K562 (cell line): ENCODE data around the gene DEDD. TPM values are rescaled to one million over a fixed set of nuclear protein-coding genes. Genes with fewer than 3 reads are reported as not detected.
A peak's percentile ranks its signal among the peaks of the same experiment; 100 is the strongest.

ENCODE experiments used
- ARID1B ChIP-seq: fragments of 450-650 bp; IDR thresholded peaks from 2 replicates; pipeline ENCODE4 v1.6.1; 2016; ENCODE audit warnings: antibody characterized with exemption, mild to moderate bottlenecking, inconsistent platforms
- BDP1 ChIP-seq: IDR thresholded peaks from 3 replicates; pipeline ENCODE4 v1.6.1; 2011; ENCODE audit not compliant: insufficient read length, insufficient read depth
- CHD1 ChIP-seq: fragments of 200-600 bp; sonication (generic); IDR thresholded peaks from one replicate; pipeline ENCODE4 v1.6.1; 2012; ENCODE audit warnings: mild to moderate bottlenecking, moderate library complexity, low read length, inconsistent platforms
- ETS2 ChIP-seq: IDR thresholded peaks from 2 replicates; pipeline ENCODE4 v1.6.1; 2016; ENCODE audit warnings: borderline replicate concordance, missing genetic modification characterization, mild to moderate bottlenecking, moderate library complexity, missing compliant biosample characterization; ENCODE audit not compliant: poor library complexity, severe bottlenecking
- FOXA1 ChIP-seq: fragments of 450-650 bp; IDR thresholded peaks from 2 replicates; pipeline ENCODE4 v1.6.1; 2016; ENCODE audit warnings: mild to moderate bottlenecking, borderline replicate concordance
- FOXJ3 ChIP-seq: sonication (generic); formaldehyde crosslinking; IDR thresholded peaks from 2 replicates; pipeline ENCODE4 v1.4.0; 2020; ENCODE audit warnings: mild to moderate bottlenecking, missing genetic modification reagents
- FOXK2 ChIP-seq, 2 experiments: fragments of 450-650 bp; IDR thresholded peaks in 1 of 2; conservative IDR thresholded peaks in 1 of 2; 2 replicates each; pipeline ENCODE4 v1.6.1; 2016; ENCODE audit warnings: low read depth in 2 of 2, mild to moderate bottlenecking in 1 of 2
- HEY1 ChIP-seq: fragments of 250-450 bp; sonication (Bioruptor Pico); IDR thresholded peaks from 2 replicates; pipeline ENCODE4 v1.5.0; 2020; ENCODE audit warnings: mild to moderate bottlenecking, moderate library complexity, borderline replicate concordance
- HNRNPLL ChIP-seq: fragments of 200-400 bp; formaldehyde crosslinking; IDR thresholded peaks from 2 replicates; pipeline ENCODE4 v1.6.1; 2017; ENCODE audit warnings: low read length, low read depth, mild to moderate bottlenecking; ENCODE audit not compliant: poor library complexity, severe bottlenecking
- KDM4B ChIP-seq, 2 experiments: fragments of 450-650 bp in 1 of 2; sonication (generic) in 1 of 2; IDR thresholded peaks; 2 replicates each; pipeline ENCODE4 v1.6.1; 2016 to 2017; ENCODE audit warnings: borderline replicate concordance in 2 of 2, antibody characterized with exemption in 1 of 2, low read depth in 1 of 2, mild to moderate bottlenecking in 1 of 2
- KHSRP ChIP-seq: fragments of 450-650 bp; IDR thresholded peaks from 2 replicates; pipeline ENCODE4 v1.6.1; 2017
- MITF ChIP-seq: IDR thresholded peaks from 2 replicates; pipeline ENCODE4 v1.6.1; 2014; ENCODE audit warnings: antibody characterized with exemption
- MXI1 ChIP-seq: IDR thresholded peaks from 2 replicates; pipeline ENCODE4 v1.6.1; 2011; ENCODE audit warnings: low read depth, mild to moderate bottlenecking, improper control_type of control experiment, low read length
- PKNOX1 ChIP-seq: fragments of 450-650 bp; IDR thresholded peaks from 2 replicates; pipeline ENCODE4 v1.6.1; 2016
- RB1 ChIP-seq: fragments of 450-650 bp; IDR thresholded peaks from 2 replicates; pipeline ENCODE4 v1.6.1; 2017; ENCODE audit warnings: low read depth, mild to moderate bottlenecking
- SRSF9 ChIP-seq: fragments of 200-400 bp; formaldehyde crosslinking; IDR thresholded peaks from 2 replicates; pipeline ENCODE4 v1.6.1; 2017; ENCODE audit warnings: low read depth, low read length, borderline replicate concordance
- XRCC3 ChIP-seq: fragments of 450-650 bp; IDR thresholded peaks from 2 replicates; pipeline ENCODE4 v1.6.1; 2017; ENCODE audit warnings: mild to moderate bottlenecking, moderate library complexity
- ZBTB9 ChIP-seq: fragments of 450-650 bp; formaldehyde crosslinking; IDR thresholded peaks from 2 replicates; pipeline ENCODE4 v1.4.0; 2020; ENCODE audit warnings: mild to moderate bottlenecking, moderate library complexity
- ZHX1 ChIP-seq: fragments of 150-350 bp; conservative IDR thresholded peaks from 2 replicates; pipeline ENCODE4 v1.6.1; 2014; ENCODE audit warnings: low read length
- ZSCAN29 ChIP-seq: fragments of 450-650 bp; IDR thresholded peaks from 2 replicates; pipeline ENCODE4 v1.6.1; 2017
- polyA plus RNA-seq, 8 experiments: library from polyadenylated mRNA; depleted of rRNA in 4 of 8; stranded (reverse) in 5 of 8; unstranded in 3 of 8; fragments of >200 nt; fragmentation: Nextera tagmentation in 2 of 8; fragmentation: Illumina TruSeq in 1 of 8; extraction: Ambion mirVana in 2 of 8; extraction: Trizol in 1 of 8; gene quantifications; 2 replicates each; pipeline versions ENCODE4 v1.2.1 to v1.2.3, GENCODE V29; 2011 to 2014; ENCODE audit warnings: inconsistent platforms in 1 of 8, missing spikeins in 1 of 8
- total RNA-seq, 7 experiments: library from RNA; depleted of rRNA in 6 of 7; stranded (reverse); fragments of >200 nt in 6 of 7; fragmentation: Illumina TruSeq in 2 of 7; extraction: Trizol in 2 of 7; gene quantifications; 2 replicates each; pipeline versions ENCODE4 v1.2.1 to v1.2.3, GENCODE V29; 2011 to 2021; ENCODE audit warnings: low replicate concordance in 1 of 7

DEDD gene
- total and polyA plus RNA-seq, 9 of the 15 experiments (the other 6 are each of a cell fraction or from before 2014, with no cell fraction given): 11.6 to 41.0 (median 16.8) TPM

- TF ChIP-seq ARID1B (peak; percentile 56; the same call in 1 of the 2 replicates), FOXK2 (conservative IDR thresholded peaks at IDR 0.05 in 1 of 2, IDR thresholded peaks at IDR 0.05 in 1 of 2; ENCODE audit: low read depth in 2 of 2) (no peak), HNRNPLL (peak; percentile 85), MITF (no peak), FOXA1 (no peak), SRSF9 (no peak), XRCC3 (no peak), ZBTB9 (CRISPR knock-in tag) (0 out of 2 replicates have a peak, but pooled peaks have one; percentile 43), FOXJ3 (CRISPR knock-in tag) (no peak), MXI1 (no peak), KHSRP (no peak), RB1 (no peak; the same call in 1 of the 2 replicates), CHD1 (no peak), ZSCAN29 (0 out of 2 replicates have a peak, but pooled peaks have one; percentile 57), KDM4B (IDR thresholded peaks at IDR 0.05; ENCODE audit: borderline replicate concordance in 2 of 2, low read depth in 1 of 2) (no peak), PKNOX1 (no peak), ZHX1 (no peak), BDP1 (no peak), HEY1 (CRISPR knock-in tag) (no peak), ETS2 (tag) (no peak)
Measured at GRCh38 chr1:161177112-161177935, 44.9 kb upstream of the DEDD start, which contains the start of gene B4GALT3 (continued).
